HepG2 (cell line): ENCODE measurements around the gene AGAP1.

Source experiments
- JUN ChIP-seq: sonication (generic); formaldehyde crosslinking; IDR thresholded peaks from 2 replicates; pipeline ENCODE4 v1.4.0; 2020; ENCODE audit warnings: mild to moderate bottlenecking, missing genetic modification reagents
- RARA ChIP-seq: IDR thresholded peaks from 2 replicates; pipeline ENCODE4 v1.6.1; 2016; ENCODE audit warnings: missing genetic modification reagents, missing compliant biosample characterization
- TF ChIP-seq, protein P1 (sequence below): sonication (generic); formaldehyde crosslinking; IDR thresholded peaks from 2 replicates; pipeline ENCODE4 v1.4.0; 2020; ENCODE audit warnings: low read depth, mild to moderate bottlenecking, missing genetic modification reagents
- TF ChIP-seq, protein P2 (sequence below): sonication (generic); formaldehyde crosslinking; IDR thresholded peaks from 2 replicates; pipeline ENCODE4 v1.5.0; 2020; ENCODE audit warnings: missing genetic modification reagents

DNA sequence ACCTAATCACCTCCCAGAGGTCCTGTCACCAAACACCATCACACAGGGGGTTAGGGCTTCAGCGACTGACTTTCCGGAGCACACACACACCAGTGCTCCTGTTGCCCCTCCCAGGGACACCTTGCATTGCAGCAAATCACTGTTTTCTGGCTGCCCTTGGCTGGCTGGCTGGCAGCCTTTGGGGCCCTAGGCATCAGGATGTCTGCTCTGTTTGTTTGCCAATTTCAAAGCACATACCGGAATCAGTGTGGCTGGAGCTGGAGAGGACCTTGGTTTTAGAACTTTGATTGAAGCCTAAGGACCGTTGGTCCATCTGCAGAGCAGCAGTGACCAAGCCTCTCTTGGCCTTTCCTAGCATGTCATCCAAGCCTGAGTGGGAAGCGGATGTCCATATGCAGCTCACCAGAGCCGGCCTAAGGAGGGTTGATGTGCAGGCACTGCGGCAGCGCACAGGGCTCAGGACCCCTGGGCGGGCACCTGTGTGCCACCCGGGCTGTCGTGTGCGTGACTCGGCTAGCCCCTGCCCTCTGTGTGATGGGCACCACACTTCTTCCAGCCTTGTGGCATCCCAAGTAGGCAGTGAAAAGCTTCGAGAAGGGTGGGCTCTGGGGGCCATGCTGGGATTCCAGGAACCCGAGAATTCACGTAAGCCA is 612.2 kb downstream of the AGAP1 start:
- TF ChIP-seq, protein P1, sequence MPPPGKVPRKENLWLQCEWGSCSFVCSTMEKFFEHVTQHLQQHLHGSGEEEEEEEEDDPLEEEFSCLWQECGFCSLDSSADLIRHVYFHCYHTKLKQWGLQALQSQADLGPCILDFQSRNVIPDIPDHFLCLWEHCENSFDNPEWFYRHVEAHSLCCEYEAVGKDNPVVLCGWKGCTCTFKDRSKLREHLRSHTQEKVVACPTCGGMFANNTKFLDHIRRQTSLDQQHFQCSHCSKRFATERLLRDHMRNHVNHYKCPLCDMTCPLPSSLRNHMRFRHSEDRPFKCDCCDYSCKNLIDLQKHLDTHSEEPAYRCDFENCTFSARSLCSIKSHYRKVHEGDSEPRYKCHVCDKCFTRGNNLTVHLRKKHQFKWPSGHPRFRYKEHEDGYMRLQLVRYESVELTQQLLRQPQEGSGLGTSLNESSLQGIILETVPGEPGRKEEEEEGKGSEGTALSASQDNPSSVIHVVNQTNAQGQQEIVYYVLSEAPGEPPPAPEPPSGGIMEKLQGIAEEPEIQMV (CRISPR knock-in tag), result no peak
- TF ChIP-seq JUN (CRISPR knock-in tag), result no peak
- TF ChIP-seq, protein P2, sequence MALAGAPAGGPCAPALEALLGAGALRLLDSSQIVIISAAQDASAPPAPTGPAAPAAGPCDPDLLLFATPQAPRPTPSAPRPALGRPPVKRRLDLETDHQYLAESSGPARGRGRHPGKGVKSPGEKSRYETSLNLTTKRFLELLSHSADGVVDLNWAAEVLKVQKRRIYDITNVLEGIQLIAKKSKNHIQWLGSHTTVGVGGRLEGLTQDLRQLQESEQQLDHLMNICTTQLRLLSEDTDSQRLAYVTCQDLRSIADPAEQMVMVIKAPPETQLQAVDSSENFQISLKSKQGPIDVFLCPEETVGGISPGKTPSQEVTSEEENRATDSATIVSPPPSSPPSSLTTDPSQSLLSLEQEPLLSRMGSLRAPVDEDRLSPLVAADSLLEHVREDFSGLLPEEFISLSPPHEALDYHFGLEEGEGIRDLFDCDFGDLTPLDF (CRISPR knock-in tag), result no peak
- peak; percentile 86 for TF ChIP-seq RARA (CRISPR knock-in tag)
